Fibroblast of villous mesenchyme (primary cell): ENCODE data around the gene ATF4. TPM values are rescaled to one million over a fixed set of nuclear protein-coding genes. Genes with fewer than 3 reads are reported as not detected.

Source experiments
- DNase-seq: peaks from one replicate; pipeline ENCODE4 v3.0.0-alpha.2; 2010; ENCODE audit warnings: low read depth
- H3K4me3 ChIP-seq: 2 replicates; pipeline ENCODE4 v1.5.1; 2011; ENCODE audit warnings: low read depth, mild to moderate bottlenecking, low read length
- total RNA-seq: library from RNA; depleted of rRNA; stranded (reverse); fragments of >200 nt; gene quantifications from 2 replicates; pipeline ENCODE4 v1.2.3, GENCODE V29; 2012
- TF ChIP-seq, protein P1 (sequence below): IDR thresholded peaks from 2 replicates; pipeline ENCODE4 v1.5.1; 2012; ENCODE audit warnings: low read depth, mild to moderate bottlenecking, low read length; ENCODE audit not compliant: insufficient read depth

The ATF4 gene
- total RNA-seq, 1 donor, result 200 TPM

DNA sequence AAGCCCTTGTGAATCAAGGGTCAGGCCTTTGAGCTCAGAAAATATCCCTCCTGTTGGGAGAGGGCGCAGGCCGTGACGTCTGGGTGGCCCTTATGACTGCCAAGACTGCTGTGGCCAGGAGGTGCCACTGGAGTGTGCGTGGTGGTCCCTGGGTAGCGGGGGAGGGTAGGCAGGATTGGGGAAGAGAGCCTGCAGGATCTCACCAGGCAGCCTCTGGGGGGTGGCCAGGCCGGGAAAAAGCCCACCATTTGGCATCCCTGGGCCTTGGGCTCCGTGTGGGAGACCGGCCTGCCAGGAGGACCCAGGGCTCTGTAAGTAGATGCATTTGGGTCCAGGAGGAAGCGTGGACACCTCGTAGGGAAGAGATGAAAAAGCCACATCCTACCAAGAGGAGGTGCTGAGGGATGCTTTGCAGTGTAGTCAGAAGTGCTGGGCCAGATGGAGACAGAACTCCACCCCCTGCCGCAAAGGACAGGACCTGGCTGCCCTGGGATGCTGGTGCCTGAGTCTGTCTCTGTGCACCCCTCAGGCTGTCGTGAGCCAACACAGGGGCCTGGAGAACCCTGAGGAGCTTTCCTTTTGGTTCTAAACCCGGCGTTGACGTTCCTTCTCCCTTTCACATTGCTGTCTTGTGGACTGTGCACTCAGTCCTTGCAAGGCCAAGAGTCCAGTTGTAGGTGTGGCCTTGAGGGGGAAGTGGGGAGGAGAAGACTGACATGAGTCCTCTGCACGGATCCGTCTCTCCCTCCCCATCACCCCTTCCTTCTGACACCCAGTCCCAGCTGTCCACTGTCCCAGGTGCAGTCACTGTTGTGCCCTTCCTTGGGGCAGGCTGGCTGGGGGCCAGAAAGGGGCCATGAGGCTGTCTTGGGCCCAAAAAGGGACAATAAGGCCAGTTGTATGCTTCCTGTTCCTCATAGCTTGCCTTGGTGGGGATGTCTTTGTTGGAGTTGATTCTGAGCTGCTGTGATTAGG, 31.0 kb upstream of the ATF4 start:
- no peak for DNase-seq
- H3K4me3 ChIP-seq, result no peak overlapping the region
- TF ChIP-seq, protein P1, sequence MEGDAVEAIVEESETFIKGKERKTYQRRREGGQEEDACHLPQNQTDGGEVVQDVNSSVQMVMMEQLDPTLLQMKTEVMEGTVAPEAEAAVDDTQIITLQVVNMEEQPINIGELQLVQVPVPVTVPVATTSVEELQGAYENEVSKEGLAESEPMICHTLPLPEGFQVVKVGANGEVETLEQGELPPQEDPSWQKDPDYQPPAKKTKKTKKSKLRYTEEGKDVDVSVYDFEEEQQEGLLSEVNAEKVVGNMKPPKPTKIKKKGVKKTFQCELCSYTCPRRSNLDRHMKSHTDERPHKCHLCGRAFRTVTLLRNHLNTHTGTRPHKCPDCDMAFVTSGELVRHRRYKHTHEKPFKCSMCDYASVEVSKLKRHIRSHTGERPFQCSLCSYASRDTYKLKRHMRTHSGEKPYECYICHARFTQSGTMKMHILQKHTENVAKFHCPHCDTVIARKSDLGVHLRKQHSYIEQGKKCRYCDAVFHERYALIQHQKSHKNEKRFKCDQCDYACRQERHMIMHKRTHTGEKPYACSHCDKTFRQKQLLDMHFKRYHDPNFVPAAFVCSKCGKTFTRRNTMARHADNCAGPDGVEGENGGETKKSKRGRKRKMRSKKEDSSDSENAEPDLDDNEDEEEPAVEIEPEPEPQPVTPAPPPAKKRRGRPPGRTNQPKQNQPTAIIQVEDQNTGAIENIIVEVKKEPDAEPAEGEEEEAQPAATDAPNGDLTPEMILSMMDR, result no peak

DNA sequence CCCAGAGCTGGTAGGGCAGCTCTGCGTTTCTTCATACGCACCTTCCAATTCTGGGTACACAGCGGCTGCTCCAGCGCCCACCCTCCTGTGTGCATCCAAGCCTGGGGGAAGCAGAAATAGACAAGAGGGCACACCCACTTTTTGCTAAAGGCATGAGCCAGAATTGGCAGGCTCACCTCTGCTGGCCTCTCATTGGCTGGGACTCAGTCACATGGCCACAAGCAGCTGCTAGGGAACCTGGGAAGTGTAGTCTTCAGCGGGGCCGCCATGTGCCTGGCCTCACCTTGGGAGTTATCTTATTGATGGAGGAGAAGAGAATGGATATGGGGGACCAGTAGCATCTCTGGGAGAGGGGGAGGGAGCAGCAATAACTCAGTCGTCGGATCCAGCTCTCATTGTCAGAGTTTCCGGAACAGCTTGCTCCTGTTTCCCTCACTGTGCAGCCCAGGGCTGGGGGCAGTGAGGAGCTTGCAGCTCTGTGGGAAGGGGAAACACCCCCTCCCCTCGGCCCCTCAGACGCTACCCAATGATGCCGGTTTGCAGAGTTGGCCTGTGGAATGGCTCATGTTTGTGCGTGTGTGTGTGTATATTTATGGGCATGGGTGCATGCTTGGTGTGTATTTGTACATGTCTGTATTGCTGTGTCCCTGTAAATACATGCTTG, 30.1 kb upstream of the ATF4 start:
- TF ChIP-seq, protein P1, result no peak
- H3K4me3 ChIP-seq, result no peak overlapping the region
- peak; percentile 69 for DNase-seq

DNA sequence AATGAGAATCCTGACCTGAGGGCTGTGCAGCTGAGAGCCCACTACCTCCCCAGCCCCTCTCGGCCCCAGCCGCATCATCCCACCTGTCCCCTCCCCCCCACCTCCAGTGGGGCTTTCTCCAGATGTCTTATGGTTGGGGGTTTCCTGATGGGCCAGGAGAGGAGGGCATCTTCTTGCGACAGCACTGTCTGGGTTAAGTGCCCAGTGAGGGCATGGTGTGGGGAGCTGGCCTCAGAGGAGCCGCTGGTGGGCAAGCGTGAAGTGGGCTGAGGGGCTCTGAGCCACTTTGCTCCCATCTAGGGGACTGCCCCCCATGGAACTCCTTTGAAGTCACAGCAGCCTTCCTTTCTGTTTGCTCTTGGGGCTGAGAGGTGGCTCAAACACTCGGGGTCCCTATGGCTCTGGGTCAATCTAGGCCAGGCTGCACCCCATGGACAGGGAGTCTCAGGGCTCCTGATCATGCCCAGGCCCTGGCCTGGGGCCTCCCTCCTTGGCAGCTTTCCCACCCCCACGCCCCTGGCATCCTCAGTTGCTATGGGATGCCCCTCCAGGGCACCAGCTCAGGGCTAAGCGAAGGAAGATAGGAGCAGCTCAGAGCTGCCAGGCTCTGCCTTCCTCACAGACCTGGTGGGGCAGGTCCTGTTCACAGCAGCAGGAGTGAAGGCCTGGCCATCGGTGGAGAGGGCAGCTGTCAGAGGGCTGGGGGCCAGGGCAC, 29.2 kb upstream of the ATF4 start:
- no peak for DNase-seq
- TF ChIP-seq, protein P1, result no peak
- no peak overlapping the region for H3K4me3 ChIP-seq

DNA sequence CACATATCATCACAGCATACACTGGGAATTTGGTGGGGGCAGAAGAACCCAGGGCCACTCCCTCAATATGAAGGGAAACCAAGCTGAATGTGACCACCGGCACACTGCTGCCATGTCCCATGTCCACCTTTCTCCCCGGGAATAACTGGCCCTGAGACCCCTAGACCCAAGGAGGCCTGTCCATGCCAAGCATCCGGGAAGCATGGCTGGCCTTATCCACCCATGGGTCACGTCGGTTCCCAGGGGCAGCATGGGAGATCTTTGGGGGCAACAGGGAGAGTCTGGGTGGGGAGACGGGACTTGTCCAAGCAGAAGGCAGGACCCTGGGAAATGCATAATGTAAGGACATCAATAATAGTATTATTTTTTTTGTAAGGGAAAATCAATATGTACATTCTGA, 28.7 kb upstream of the ATF4 start:
- H3K4me3 ChIP-seq, result no peak overlapping the region
- no peak for DNase-seq
- TF ChIP-seq, protein P1, result no peak

DNA sequence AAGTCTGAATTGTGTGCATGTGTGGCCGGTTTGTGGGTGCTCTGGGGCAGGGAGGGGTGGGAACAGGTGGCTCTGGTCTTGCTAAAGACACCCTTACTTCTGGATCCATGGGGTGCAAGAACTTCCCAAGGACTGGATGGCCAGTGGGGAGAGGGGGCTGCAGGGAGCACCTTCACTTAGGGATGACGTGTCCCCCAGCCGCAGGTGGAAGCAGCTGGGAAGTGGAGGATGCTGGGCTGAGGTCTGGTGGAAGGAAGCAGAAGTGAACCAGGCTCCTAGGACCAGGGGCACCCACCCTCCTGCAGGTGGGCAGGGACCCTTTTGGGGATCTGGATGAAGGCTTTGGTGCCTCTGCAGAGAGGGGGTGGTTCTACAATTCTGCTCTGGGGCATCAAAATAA, 28.2 kb upstream of the ATF4 start:
- no peak overlapping the region for H3K4me3 ChIP-seq

DNA sequence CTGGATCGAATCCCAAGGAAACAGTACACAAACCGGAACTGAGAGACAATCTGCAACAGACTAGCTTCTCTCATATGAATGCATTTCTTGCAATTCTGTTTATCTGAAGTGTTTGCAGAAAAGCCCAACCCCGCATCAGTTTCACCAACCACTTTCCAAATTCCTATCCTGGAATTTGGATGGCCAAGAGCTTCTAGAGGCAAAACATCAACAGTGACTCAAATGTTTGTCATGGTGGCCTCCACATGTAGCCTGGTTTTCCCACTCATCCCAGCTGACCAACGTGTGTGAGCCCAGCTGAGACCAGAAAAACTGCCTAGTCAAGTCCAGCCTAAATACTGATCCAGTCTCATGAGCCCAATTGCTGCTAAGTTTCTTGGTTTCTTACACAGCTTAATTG, 26.6 kb upstream of the ATF4 start:
- no peak overlapping the region for H3K4me3 ChIP-seq
- DNase-seq, result peak; percentile 75
- TF ChIP-seq, protein P1, result no peak

More for the DNA sequence above, 28.2 kb upstream of the ATF4 start:
- no peak for DNase-seq
- TF ChIP-seq, protein P1, result no peak
